ENCODE results near the gene COTL1.

COTL1 gene

GRCh38 chr16:84545114-84545737 is 72.7 kb downstream of the COTL1 start:
- Mint-ChIP-seq H3K36me3 (no peaks in the 10 kb centered on the region), H3K27me3 (peaks cover 15 to 17% of the 10 kb centered on the region in 2 donors), H3K27ac (no peak overlapping the region), H3K4me3 (no peak overlapping the region), H3K4me1 (peaks cover 8 to 11% of the 10 kb centered on the region in 2 donors), H3K9me3 (no peaks in the 10 kb centered on the region)
- DNase-seq (no peak), ATAC-seq (replicated peaks) (no peak)

DNA sequence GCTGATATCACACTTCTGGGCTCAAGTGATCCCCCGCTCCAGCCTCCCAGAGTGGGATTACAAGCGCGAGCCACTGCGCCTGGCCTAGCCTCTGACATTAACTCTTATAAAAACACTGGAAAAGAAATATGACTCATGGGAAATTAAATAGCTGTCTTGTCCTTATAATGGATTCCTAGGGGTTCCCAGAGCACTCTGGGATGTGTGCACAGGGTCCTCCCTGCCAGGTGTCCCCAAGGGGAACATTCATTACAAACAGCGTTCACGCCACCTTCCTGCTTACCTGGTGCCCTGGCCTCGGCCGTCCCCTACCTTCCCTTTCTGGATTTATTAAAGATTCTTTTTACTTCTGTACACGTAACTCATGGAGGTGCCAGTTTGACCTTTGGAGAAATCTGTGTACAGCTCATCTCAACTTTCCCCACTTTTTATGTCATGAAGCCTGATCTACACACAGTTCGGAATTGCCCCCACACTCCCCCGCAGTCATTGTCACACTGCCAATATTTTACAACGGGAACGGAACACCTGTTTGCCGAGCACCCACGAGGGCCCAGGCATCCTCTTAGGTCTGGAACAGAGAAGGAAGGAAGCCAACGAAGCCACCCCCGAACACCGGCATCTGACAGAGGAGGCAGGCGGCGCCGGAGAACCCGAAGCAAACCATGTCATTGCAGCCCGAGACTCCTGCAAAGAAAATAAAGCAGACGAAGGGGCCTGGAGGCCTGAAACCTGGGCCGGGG is 73.7 kb downstream of the COTL1 start:
- H3K4me1 Mint-ChIP-seq = peaks cover 8% of the 10 kb centered on the region in 2 donors
- ATAC-seq (replicated peaks) (peak; percentile 45 to 58), DNase-seq (no peak)
- H3K27ac Mint-ChIP-seq = no peak overlapping the region
- H3K36me3 Mint-ChIP-seq = no peaks in the 10 kb centered on the region
- H3K9me3 Mint-ChIP-seq = no peaks in the 10 kb centered on the region
- H3K27me3 Mint-ChIP-seq = peaks cover 15 to 17% of the 10 kb centered on the region in 2 donors
- H3K4me3 Mint-ChIP-seq = peak overlapping the region; percentile 11 to 22

DNA sequence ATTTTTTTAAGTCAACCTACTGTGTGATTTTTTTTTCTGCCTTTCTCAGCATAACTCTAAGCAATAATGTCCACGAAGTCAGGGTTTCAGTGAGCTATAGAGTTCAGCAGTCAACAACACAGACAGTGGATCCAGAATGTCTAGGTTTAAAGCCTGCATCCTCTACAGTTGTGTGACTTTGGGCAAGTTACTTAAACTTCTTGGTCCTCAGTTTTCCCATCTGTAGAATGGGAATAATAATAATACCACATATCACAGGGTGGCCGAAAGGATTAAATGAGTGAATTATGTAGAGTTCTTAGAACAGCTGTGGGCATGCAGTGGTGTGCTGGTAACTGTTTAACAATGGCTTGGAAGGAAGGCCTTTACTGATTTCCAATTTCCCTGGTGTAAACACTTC is 74.6 kb downstream of the COTL1 start:
- H3K36me3 Mint-ChIP-seq = no peaks in the 10 kb centered on the region

GRCh38 chr16:84541999-84542817 is 75.7 kb downstream of the COTL1 start:
- Mint-ChIP-seq H3K4me1 (peaks cover 4 to 8% of the 10 kb centered on the region in 2 donors), H3K9me3 (no peaks in the 10 kb centered on the region), H3K27me3 (peaks cover 15 to 17% of the 10 kb centered on the region in 2 donors), H3K36me3 (no peaks in the 10 kb centered on the region), H3K27ac (no peak overlapping the region), H3K4me3 (no peak overlapping the region)
- DNase-seq (no peak), ATAC-seq (replicated peaks) (no peak)

More for the DNA sequence above, 74.6 kb downstream of the COTL1 start:
- Mint-ChIP-seq H3K27me3 (peaks cover 15 to 17% of the 10 kb centered on the region in 2 donors), H3K9me3 (no peaks in the 10 kb centered on the region), H3K4me3 (no peak overlapping the region), H3K4me1 (peaks cover 4 to 8% of the 10 kb centered on the region in 2 donors), H3K27ac (no peak overlapping the region)
- ATAC-seq (replicated peaks) (no peak), DNase-seq (no peak)

GRCh38 chr16:84540194-84540593 is 77.7 kb downstream of the COTL1 start:
- H3K27ac Mint-ChIP-seq = no peak overlapping the region
- DNase-seq = no peak
- H3K4me1 Mint-ChIP-seq = peaks cover 8 to 14% of the 10 kb centered on the region in 2 donors
- peaks cover 12 to 14% of the 10 kb centered on the region in 2 donors for H3K27me3 Mint-ChIP-seq
- no peak overlapping the region for H3K4me3 Mint-ChIP-seq
- peaks cover 0 to 2% of the 10 kb centered on the region in 2 donors for H3K9me3 Mint-ChIP-seq
- H3K36me3 Mint-ChIP-seq = no peaks in the 10 kb centered on the region
- ATAC-seq (replicated peaks) = no peak

GRCh38 chr16:84538222-84538840 is 79.5 kb downstream of the COTL1 start:
- DNase-seq (no peak), ATAC-seq (replicated peaks) (no peak)
- H3K4me1 Mint-ChIP-seq = peaks cover 4 to 6% of the 10 kb centered on the region in 2 donors
- H3K4me3 Mint-ChIP-seq = no peak overlapping the region
- no peak overlapping the region for H3K27ac Mint-ChIP-seq
- no peaks in the 10 kb centered on the region for H3K36me3 Mint-ChIP-seq
- peaks cover 0 to 4% of the 10 kb centered on the region in 2 donors for H3K27me3 Mint-ChIP-seq
- peaks cover 0 to 2% of the 10 kb centered on the region in 2 donors for H3K9me3 Mint-ChIP-seq

DNA sequence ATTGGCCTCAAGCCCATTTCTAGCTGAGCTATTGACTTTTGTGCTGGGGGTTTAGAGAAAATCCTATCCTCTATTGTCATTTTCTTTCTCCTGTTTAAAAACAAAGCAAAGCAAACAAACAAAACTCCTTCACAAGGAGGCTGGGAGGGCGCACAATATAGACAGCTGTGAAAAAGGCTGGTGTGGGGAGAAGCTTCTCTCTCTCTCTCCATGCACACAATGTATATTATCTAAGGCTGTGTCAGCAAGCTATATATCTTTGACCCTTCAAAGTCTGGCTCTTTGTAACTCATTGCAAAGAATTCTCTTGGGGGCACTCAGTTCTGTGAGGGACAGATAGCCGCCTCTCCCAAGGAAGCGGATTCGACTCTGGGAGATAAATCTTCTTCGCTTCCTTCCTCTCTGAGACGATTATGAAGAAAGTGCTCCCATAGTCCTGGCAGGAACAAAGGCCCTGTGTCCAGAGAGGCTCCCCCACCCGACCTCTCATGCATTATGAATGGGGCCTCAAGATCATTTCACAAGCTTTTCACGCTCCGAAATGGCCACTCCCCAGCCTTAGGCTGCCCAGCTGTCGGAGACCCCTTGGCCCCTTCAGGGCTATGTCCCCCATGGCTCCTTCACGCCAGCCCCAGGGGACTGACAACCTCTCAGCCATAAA is 80.3 kb downstream of the COTL1 start:
- Mint-ChIP-seq H3K27me3 (peaks cover under 1 to 4% of the 10 kb centered on the region in 2 donors), H3K9me3 (peaks cover 0 to 2% of the 10 kb centered on the region in 2 donors), H3K27ac (no peak overlapping the region), H3K4me1 (peaks cover 4 to 6% of the 10 kb centered on the region in 2 donors), H3K36me3 (no peaks in the 10 kb centered on the region), H3K4me3 (no peak overlapping the region)
- no peak for DNase-seq
- ATAC-seq (replicated peaks) = no peak

- DNase-seq (no peak), ATAC-seq (replicated peaks) (no peak)
- Mint-ChIP-seq H3K9me3 (peaks cover 0 to 2% of the 10 kb centered on the region in 2 donors), H3K4me1 (peaks cover 6 to 10% of the 10 kb centered on the region in 2 donors), H3K36me3 (no peaks in the 10 kb centered on the region), H3K27me3 (peaks cover 10 to 14% of the 10 kb centered on the region in 2 donors), H3K27ac (no peak overlapping the region), H3K4me3 (no peak overlapping the region)
Measured at GRCh38 chr16:84535851-84536250, 82.0 kb downstream of the COTL1 start.

DNA sequence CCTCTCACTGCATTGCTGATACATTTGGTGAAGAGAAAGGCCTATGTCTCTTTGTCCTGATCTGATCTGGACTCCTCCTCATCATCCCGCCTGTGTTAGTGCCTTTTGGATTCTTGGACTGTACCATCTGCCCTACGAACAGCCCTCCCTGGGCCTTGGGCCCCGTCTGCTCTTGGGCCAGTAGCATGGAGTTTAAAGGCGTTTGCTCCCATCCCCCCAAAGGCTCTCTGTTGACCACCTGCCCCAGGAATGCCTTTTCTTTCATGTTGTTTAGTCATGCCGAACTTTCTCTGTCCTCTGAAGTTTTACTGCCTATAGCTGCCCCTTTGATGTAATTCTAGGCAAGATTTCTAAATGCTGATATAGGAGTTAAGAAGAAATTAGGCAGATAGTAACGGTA is 82.5 kb downstream of the COTL1 start:
- Mint-ChIP-seq H3K4me1 (peaks cover 6 to 10% of the 10 kb centered on the region in 2 donors), H3K27me3 (peaks cover 13 to 16% of the 10 kb centered on the region in 2 donors), H3K9me3 (peaks cover 0 to 2% of the 10 kb centered on the region in 2 donors), H3K27ac (no peak overlapping the region), H3K4me3 (no peak overlapping the region), H3K36me3 (peaks cover 2% of the 10 kb centered on the region in 2 donors)
- no peak for ATAC-seq (replicated peaks)
- DNase-seq = no peak

GRCh38 chr16:84534815-84535214 is 83.1 kb downstream of the COTL1 start:
- peaks cover 6 to 10% of the 10 kb centered on the region in 2 donors for H3K4me1 Mint-ChIP-seq
- no peak for DNase-seq
- peaks cover 0 to 5% of the 10 kb centered on the region in 2 donors for H3K9me3 Mint-ChIP-seq
- no peak overlapping the region for H3K4me3 Mint-ChIP-seq
- no peak for ATAC-seq (replicated peaks)
- peaks cover 4 to 6% of the 10 kb centered on the region in 2 donors for H3K36me3 Mint-ChIP-seq
- H3K27ac Mint-ChIP-seq = no peak overlapping the region
- peaks cover 18 to 19% of the 10 kb centered on the region in 2 donors for H3K27me3 Mint-ChIP-seq

- Mint-ChIP-seq H3K9me3 (peaks cover 4 to 10% of the 10 kb centered on the region in 2 donors), H3K27me3 (peaks cover 24% of the 10 kb centered on the region in 2 donors), H3K4me3 (no peak overlapping the region), H3K36me3 (peaks cover 6 to 8% of the 10 kb centered on the region in 2 donors), H3K4me1 (peaks cover 9 to 10% of the 10 kb centered on the region in 2 donors), H3K27ac (no peak overlapping the region)
- DNase-seq (no peak), ATAC-seq (replicated peaks) (no peak)
Measured at GRCh38 chr16:84532855-84533486, 84.9 kb downstream of the COTL1 start.

- Mint-ChIP-seq H3K9me3 (peaks cover 4 to 10% of the 10 kb centered on the region in 2 donors), H3K4me3 (no peak overlapping the region), H3K27ac (no peak overlapping the region), H3K4me1 (peaks cover 13% of the 10 kb centered on the region in 2 donors), H3K27me3 (peaks cover 25% of the 10 kb centered on the region in 2 donors), H3K36me3 (peaks cover 6 to 8% of the 10 kb centered on the region in 2 donors)
- DNase-seq (no peak), ATAC-seq (replicated peaks) (no peak)
Measured at GRCh38 chr16:84532291-84532724, 85.6 kb downstream of the COTL1 start.

DNA sequence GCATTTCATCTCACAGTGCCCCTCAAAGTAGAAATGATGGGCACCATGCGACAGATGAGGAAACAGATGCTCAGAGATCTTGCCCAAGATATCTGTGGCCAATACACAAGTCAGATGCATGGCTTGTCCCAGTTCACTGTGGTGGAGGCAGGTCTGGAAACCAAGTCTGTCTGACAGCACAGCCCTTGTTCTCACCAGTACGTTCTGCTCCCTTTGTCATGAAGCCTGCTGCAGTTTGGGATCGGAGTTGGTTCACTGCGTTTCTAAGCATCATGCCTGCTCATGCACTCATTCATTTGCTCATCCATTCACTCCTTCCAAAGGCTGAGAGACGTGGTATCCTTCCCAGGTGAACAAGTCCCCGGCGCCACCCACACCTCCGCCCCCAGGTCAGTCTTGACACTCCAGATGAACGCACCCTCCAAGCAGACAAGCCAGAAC is 86.2 kb downstream of the COTL1 start:
- Mint-ChIP-seq H3K27me3 (peaks cover 31 to 32% of the 10 kb centered on the region in 2 donors), H3K27ac (no peak overlapping the region), H3K36me3 (peaks cover 6 to 8% of the 10 kb centered on the region in 2 donors), H3K4me1 (peaks cover 13 to 14% of the 10 kb centered on the region in 2 donors), H3K4me3 (no peak overlapping the region), H3K9me3 (peaks cover 4 to 10% of the 10 kb centered on the region in 2 donors)
- no peak for ATAC-seq (replicated peaks)
- no peak for DNase-seq

All from stimulated activated naive B cell treated with anti-CD40 and anti-IgM and Interleukin-4, amounts not matched to agents 10 μg/mL and 1 μg/mL and 100 μg/mL, for 72 hours (primary cell).